GM13977 (cell line): ENCODE measurements around the gene KPNA6.

ENCODE experiments used
- DNase-seq: peaks from one replicate; pipeline ENCODE4 v3.0.0; 2012; ENCODE audit warnings: low spot score
- in situ Hi-C: fragments of 300-500 bp; cut with MboI; formaldehyde crosslinking; loops from one replicate; pipeline ENCODE4 v1.12.0; 2022; ENCODE audit warnings: low sequenced_read_pairs, low pct_unique_long_range_greater_than_20kb, mixed read lengths, inconsistent platforms; ENCODE audit not compliant: unreplicated experiment
- TF ChIP-seq, protein P1 (sequence below): IDR thresholded peaks from 2 replicates; pipeline ENCODE4 v1.5.1; 2012; ENCODE audit warnings: mild to moderate bottlenecking, control low read depth; ENCODE audit not compliant: insufficient read depth; ENCODE audit errors: extremely low read depth, missing control alignments

Gene KPNA6

GRCh38 chr1:32197074-32197473 is 89.2 kb downstream of the KPNA6 start:
- no peak for DNase-seq
- TF ChIP-seq, protein P1, sequence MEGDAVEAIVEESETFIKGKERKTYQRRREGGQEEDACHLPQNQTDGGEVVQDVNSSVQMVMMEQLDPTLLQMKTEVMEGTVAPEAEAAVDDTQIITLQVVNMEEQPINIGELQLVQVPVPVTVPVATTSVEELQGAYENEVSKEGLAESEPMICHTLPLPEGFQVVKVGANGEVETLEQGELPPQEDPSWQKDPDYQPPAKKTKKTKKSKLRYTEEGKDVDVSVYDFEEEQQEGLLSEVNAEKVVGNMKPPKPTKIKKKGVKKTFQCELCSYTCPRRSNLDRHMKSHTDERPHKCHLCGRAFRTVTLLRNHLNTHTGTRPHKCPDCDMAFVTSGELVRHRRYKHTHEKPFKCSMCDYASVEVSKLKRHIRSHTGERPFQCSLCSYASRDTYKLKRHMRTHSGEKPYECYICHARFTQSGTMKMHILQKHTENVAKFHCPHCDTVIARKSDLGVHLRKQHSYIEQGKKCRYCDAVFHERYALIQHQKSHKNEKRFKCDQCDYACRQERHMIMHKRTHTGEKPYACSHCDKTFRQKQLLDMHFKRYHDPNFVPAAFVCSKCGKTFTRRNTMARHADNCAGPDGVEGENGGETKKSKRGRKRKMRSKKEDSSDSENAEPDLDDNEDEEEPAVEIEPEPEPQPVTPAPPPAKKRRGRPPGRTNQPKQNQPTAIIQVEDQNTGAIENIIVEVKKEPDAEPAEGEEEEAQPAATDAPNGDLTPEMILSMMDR: no peak
- in situ Hi-C loops: no loop called here

DNA sequence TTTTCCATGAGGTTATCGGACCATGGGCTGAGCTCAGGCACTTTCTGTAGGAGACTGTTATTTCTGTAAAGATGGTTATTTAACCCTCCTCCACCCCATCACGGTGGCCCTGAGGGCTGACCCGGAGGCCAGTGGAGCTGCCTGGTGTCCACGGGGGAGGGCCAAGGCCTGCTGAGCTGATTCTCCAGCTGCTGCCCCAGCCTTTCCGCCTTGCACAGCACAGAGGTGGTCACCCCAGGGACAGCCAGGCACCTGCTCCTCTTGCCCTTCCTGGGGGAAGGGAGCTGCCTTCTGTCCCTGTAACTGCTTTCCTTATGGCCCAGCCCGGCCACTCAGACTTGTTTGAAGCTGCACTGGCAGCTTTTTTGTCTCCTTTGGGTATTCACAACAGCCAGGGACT is 90.0 kb downstream of the KPNA6 start:
- TF ChIP-seq, protein P1: no peak
- in situ Hi-C loops: no loop called here
- no peak for DNase-seq

DNA sequence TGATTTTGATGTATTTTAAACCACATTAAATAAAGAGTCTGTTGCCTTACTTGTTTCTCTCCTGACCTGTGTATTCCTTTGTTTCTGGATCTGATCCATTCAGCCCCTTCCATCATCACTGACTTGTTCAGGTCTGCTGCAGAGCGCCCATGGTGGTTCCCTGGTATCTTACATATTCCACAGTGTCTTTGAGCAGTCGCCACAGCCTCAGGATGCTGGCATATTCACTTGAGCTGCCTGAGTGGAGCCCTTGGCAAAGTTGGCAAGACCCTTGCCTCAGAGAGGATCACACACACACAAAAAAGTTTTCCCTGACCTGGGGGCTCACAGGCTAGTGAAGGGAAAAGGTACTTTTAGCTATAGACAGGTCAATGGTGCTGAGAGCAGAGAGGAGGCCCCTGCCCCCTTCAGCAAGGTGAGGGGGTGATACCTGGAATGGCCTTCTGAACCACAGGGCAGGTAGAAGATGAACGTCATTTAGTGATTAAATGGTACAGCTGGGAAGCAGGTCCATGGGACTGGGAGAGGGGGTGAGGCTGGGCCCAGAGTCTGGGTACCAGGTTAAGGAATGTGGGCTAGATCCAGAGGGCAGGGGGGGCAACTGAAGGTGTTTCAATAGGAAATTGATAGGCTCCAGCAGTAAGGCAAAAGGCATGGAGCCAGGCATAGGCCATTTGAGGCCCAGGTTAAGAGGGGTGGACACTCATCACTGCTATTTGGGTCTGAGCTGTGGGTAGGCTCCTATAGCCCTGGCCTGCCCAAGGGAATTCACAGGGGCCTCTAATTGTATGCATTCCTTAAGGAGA is 90.6 kb downstream of the KPNA6 start:
- in situ Hi-C loops: no loop called here
- no peak for DNase-seq

GRCh38 chr1:32199043-32199716 is 91.3 kb downstream of the KPNA6 start:
- DNase-seq: no peak
- TF ChIP-seq, protein P1: no peak
- in situ Hi-C loops: no loop called here

More for the DNA sequence above, 90.6 kb downstream of the KPNA6 start:
- TF ChIP-seq, protein P1: no peak

DNA sequence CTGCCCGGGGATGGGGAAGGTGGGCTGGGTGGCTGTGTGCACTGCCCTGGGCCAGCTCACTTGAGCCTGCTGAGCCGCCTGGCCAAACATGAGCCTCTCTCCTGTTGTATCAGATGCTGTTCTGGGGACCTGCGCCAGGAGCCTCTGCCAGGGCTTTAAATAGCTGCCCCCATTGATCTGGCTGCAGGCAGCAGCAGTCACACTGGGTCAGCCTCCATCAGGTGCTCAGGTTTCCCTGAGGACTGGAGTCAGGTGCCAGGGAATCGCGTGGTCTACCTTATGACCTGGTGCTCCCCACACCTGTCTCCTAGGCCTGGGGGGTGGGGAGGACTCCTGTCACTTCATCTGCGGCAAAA is 91.8 kb downstream of the KPNA6 start:
- TF ChIP-seq, protein P1: no peak
- DNase-seq: no peak
- in situ Hi-C loops: loop anchor here (25.0 kb wide), 1 partner anchor 213 kb away; no protein-coding TSS in a partner anchor

GRCh38 chr1:32200226-32201010 is 92.6 kb downstream of the KPNA6 start, which contains the start of gene CCDC28B:
CCDC28B (plus strand) TSS chr1:32200595; CDS start chr1:32201936, 1,341 bp downstream.
- TF ChIP-seq, protein P1: no peak
- DNase-seq: peak; percentile 79
- in situ Hi-C loops: loop anchor here (25.0 kb wide), 1 partner anchor 212 kb away; no protein-coding TSS in a partner anchor
